T-helper 2 cell (primary cell): ENCODE measurements around the gene JAGN1.
"Not testable (repeated sequence)": the region's sequence is repeated elsewhere in the genome, so short reads cannot be mapped to it uniquely, and the experiment has no call there.

Source experiments
- DNase-seq, 5 experiments: peaks; one replicate each; pipeline versions ENCODE4 v3.0.0 to v3.0.0-alpha.2; 2012 to 2022

Gene JAGN1

DNA sequence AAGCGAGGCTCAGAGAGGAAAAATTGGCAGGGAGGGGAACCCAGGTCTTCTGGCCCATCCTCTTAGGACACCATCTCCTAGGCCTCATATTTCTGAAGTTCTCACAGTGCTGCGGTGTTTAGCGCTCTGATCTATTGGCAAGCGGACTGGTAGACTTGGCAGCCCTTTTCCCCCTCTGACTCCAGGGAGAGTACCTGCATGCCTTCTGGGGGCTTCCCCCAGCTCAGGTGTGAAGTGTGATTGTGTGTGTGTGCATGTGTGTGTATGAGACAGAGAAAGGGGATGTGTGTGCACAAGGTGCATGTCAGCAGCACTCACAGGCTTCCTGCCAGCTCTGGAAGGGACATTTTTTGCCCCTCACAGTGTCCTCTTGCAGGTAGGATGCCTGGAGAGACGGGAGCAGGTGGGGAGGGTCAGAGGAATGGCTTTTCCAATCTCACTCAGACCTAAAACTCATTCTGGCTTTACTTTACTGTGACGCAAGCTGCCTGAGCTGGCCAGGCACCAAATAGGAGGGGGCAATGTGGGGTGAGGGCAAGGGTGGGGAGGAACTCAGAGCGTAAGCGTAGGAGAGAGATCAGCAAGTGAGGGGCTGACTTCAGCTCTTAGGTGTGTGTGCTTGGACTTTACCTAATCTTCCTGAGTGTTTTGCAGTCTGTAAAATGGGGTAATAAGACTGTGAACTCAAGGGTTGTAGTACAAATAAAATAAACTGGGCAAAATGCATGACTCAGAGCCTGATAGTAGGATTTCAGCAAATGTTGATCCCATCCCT is 8.2 kb downstream of the JAGN1 start:
- no peak for DNase-seq

DNA sequence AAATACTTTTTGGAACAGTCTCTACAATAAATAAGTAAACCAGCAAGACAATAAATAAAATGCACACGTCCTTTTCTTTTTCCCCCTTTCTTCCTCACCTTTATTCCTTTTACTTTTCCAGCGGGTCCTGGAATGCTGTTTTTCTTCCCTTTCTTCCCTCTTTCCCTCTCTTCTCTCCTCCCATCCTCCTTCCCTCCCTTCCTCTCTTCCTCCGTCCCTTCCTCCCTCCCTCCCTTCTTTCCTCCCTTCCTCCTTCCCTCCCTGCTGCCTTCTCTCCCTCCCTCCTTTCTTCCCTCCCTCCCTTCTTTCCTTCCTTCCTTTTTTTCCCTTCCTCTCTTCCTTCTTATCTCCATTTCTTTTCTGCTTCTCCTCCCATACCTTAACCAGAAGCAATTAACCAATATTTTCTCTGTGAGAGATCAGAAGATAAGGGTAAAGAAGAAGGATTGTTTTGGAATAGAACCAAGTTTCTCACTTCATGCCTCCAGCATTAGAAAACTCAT is 8.9 kb downstream of the JAGN1 start:
- DNase-seq = no peak

DNA sequence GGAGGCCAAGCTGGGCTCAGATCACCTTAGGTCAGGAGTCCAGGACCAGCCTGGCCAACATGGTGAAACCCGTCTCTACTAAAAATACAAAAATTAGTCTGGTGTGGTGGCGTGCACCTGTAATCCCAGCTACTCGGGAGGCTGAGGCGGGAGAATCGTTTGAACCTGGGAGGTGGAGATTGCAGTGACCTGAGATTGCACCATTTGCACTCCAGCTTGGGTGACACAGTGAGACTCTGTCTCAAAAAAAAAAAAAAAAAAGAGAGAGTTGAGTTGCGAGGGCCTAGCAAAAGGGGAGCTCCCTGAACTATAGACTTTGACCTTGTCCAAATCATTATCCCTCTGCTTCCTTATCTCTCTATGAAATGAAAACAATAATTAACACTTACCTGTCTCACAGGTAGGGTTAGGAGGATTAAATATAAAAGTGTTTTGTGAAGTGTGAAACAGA is 10.6 kb downstream of the JAGN1 start:
- DNase-seq = not testable (repeated sequence)

DNA sequence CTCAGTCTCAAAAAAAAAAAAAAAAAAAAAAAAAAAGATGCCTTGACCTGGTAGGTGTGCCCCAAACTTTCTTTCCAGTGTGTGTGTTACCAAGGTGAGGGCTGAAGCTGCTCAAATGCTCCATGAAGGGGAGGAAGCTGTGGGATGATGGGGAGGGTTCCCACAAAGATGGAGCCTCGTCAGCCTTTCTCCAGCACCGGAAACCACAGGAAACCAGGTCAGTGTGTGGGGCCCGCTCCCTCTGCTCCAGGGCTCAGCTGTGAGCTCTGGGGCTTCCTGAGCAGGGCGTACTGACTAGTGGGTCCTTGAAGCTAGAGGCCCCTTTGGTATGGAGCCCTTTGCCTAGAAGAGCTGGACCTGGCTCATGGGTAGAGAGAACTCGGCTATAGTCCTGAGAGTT is 11.6 kb downstream of the JAGN1 start:
- DNase-seq = peak in 2 of 5 experiments; percentile 36 to 64

DNA sequence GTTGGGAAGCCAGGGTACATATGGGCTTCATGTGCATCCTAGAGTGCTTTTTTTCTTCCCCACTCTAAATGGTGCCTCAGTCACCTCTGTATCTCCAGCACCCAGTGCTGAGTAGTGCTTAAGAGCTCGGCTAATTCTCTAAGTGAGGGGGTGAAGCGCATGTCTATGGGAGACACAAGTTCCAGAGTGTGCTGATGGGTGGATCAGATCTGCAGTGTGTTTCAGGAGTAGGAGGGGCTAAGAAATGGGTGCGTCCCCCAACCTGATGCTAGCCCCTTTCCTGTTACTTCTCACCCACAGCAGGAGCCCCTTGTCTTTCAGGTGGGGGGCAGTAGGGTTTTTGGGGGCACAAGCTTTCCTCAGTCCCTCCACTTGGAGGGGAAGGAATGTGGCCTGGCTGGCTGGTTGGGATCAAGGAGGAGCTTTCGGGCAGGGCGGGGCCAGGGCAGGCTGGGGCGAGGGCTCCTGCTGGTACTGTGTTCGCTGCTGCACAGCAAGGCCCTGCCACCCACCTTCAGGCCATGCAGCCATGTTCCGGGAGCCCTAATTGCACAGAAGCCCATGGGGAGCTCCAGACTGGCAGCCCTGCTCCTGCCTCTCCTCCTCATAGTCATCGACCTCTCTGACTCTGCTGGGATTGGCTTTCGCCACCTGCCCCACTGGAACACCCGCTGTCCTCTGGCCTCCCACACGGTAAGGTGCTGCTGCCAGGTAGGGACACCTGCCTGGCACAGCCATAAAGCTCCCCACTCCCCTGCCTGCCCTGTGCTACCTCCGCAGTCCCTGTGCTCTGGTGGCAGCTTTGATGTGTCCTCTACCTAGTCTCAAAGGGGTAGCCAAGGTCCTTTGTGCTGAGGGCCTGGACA is 12.2 kb downstream of the JAGN1 start, which contains the start of gene IL17RE:
Gene IL17RE (plus strand): TSS at position 477 of the 866 bp plus-strand sequence. CDS start 85 bp downstream, at position 562.
- peak in 1 of 5 experiments; percentile 15 for DNase-seq

DNA sequence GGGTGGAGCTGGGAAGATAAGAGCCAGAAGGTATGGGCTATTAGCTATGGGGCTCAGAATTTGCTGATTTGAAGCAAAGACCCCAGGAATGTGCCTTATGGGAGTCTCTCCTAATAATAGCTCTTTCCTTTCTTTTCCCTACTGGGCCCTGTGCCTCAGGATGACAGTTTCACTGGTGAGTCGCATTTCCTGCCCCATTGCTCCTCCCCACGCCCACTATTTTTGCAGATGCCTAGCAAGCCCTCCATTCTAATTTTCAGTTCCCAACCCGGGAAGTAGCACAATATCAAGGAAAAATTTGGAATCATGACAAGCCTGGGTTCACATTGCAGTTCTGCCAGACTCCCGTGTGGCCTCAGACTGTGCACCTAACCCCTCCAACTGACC is 12.8 kb downstream of the JAGN1 start:
- DNase-seq = no peak

DNA sequence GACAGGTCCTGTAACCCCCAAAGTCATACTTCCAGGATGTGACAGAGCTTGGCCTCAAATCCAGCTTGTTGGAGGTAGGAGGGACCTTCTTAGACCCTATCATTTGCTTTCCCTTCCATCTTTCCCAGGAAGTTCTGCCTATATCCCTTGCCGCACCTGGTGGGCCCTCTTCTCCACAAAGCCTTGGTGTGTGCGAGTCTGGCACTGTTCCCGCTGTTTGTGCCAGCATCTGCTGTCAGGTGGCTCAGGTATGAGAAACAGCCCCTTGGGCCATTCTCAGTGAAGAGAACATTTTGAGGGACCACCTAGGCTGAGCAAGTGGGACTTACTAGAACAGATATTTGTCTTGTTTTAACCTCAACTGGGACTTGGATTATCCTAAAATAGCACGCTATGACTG is 13.5 kb downstream of the JAGN1 start:
- DNase-seq = no peak

DNA sequence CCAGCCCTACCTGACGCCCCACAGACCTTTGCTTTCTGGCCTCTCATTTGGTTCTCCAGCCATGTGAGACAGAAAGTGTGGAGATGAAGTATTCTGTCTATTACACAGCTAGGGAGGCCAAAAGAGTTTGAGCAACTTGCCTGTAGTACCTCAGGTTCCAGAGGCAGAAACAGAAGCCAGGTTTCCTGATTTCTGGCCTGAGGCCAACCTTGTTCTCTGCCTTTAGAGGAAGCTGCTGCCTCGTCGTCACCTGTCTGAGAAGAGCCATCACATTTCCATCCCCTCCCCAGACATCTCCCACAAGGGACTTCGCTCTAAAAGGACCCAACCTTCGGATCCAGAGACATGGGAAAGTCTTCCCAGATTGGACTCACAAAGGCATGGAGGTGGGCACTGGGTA is 16.1 kb downstream of the JAGN1 start:
- DNase-seq = no peak

GRCh38 chr3:9908286-9908685 is 17.9 kb downstream of the JAGN1 start:
- no peak for DNase-seq

- peak in 1 of 5 experiments; percentile 26 for DNase-seq
Observed at GRCh38 chr3:9909221-9910013, 19.0 kb downstream of the JAGN1 start.

DNA sequence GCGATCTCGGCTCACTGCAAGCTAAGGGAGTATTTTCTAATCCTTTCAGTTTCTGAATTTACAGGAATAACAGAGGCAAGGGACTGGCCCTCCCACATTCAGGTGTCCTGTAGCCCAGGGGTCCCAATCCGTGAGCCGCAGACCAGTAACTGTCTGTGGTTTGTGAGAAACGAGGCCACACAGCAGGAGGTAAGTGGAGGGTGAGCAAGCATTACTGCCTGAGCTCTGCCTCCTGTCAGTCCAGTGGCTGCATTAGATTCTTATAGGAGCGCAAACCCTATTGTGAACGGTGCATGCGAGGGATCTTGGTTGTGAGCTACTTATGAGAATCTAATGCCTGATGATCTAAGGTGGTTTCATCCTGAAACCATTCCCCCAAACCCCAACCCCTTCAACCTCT is 21.5 kb downstream of the JAGN1 start:
- no peak for DNase-seq

DNA sequence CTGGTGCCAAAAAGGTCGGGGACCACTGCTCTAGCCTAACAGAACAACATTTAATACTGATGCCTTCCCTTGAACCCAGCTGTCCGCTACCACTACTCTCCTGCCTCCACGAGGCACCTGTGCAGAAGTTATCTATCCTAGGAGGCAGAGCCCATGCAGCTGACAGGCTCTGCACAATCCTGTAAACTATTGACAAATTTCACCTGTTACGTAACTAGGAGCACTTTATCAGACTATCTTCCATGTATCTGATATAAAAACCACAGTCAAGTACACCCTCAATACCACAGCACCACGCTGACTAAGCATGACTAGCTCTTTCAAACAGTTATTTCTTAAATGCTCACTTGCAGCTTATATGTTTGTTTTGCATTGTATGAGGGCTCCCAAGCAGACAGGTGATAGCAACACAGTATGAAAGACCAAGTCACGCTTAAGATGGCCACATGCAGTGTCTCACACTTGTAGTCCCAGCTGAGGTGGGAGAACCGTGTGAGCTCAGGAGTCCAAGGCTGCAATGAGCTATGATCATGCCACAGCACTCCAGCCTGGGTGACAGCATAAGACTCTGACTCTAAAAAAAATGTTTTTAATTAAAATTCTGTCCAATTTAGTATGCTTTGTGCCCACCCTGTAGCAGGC is 22.0 kb downstream of the JAGN1 start:
- peak in 1 of 5 experiments; percentile 85 for DNase-seq

- DNase-seq = no peak
Observed at GRCh38 chr3:9913601-9914000, 23.2 kb downstream of the JAGN1 start.

DNA sequence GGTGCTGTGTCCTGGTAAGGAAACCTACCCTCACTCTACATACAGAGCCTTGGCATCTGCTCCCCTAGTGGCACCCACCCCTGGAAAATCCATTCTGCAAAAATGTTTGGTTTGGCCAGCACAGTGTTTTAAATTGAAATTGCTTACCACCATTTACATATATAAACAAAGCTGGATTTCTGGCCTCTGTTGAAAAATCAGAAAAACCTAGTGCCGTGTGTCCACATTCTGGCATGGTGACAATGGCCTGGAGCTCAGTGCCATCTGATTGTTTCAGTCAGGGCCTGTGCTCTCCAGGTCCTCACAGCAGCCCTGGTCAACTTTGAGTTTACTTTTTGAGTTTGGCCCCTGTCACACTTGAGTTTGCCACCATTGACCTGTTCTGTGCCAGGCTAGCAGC is 23.6 kb downstream of the JAGN1 start:
- DNase-seq = no peak

DNA sequence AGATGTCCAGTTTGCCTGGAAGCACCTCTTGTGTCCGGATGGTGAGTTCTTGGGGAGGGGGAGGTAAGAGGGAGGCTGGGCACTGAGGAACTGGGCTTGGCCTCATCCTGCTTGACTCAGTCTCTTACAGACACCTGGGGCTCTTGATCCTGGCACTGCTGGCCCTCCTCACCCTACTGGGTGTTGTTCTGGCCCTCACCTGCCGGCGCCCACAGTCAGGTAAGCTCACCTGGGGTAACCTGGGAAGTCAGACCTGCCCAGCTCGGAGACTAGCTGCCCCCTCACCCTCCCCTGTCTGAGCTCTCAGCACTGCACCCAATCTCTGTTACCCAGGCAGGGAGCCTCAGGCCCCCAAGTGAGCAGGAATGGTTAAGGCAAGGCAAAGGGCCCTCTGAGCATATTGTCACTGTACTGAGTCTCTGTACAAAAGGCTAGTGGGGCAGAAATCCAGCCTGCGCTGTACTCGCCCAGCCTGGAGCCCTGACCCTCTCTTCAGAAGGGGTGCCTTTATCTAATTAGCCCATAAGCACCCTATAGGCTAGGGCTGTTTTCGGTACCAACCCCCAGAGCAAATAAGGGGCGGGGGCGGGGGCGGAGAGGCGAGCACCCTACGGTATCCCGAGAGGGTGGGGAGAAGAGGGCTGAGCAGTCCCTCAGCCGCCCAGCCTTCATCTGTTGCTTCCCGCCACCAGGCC is 24.3 kb downstream of the JAGN1 start:
- no peak for DNase-seq

GRCh38 chr3:9915254-9916141 is 25.1 kb downstream of the JAGN1 start:
- DNase-seq = peak in 2 of 5 experiments; percentile 19 to 37

GRCh38 chr3:9916346-9916733 is 25.9 kb downstream of the JAGN1 start:
- no peak for DNase-seq

GRCh38 chr3:9916734-9917680 is 26.6 kb downstream of the JAGN1 start, which contains the start of gene IL17RC:
IL17RC (plus strand) TSS chr3:9917098; CDS start chr3:9917316, 218 bp downstream.
- no peak for DNase-seq

- no peak for DNase-seq
Observed at GRCh38 chr3:9917820-9918219, 27.4 kb downstream of the JAGN1 start.
